Left kidney (tissue), 2 donors: ENCODE data around the gene EPHB2. TPM values are rescaled to one million over a fixed set of nuclear protein-coding genes. Genes with fewer than 3 reads are reported as not detected.
"Not testable (repeated sequence)": the region's sequence is repeated elsewhere in the genome, so short reads cannot be mapped to it uniquely, and the experiment has no call there.

Source experiments
- DNase-seq: peaks from one replicate; pipeline ENCODE4 v3.0.0-alpha.2; 2013
- polyA plus RNA-seq: library from polyadenylated mRNA; unstranded; fragments of 120-200 nt; gene quantifications from one replicate; pipeline ENCODE4 v1.2.1, GENCODE V29; 2013; ENCODE audit not compliant: insufficient read length

EPHB2 gene
- polyA plus RNA-seq, 1 donor: 11.5 TPM

- DNase-seq: no peak
Measured at GRCh38 chr1:22817462-22817861, 106.8 kb downstream of the EPHB2 start.

DNA sequence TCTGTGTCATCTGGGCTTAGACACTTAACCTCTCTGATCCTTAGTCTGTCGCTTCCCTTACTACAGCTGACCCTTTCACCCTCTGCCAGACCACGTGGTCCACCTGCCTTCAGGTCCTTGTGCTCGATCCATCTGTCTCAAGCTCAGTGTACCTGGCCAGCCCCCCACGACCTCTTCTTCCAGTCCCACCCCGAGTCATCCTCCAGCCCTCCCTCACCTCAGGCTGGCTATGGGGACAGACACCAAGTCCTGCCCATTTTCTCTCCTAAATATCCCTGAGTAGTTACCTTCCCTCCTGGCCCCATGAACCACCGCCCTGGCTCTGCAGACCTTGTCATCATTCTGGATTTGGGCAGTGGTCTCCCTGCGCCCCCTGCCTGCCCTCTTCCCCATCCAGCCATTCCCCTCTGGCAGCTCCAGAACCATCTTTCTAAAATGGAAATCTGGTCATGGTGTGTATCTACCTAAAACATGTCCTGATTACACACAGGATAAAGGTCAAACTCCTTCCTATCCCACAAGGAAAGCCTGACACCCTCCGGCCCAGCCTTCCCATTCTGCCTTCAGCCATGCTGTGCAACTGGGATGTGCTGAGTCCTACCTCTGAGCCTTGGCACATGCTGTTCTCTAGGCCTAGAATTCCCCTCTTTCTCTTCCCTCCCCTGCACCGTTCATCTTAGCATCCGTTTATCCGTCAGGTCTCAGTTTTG, 107.6 kb downstream of the EPHB2 start:
- no peak for DNase-seq

DNA sequence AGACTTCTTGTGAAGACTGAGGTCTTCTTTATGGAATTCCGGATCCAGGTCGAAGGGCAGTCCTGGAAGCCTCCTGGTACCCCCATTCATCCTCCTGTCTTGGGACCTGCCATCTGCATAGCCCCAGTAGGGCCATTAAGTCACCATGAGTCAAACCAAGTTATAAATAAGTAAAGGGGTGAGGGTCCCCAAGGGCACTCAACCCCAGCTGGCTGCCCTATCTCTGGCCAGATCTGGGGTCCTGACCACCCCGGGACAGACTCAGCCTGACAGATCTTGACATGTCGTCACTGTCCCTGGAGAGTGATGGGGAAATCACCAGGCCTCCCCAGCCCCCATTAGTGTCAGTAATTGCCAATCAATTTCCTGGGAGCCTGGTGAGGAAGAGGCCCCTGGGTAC, 108.7 kb downstream of the EPHB2 start:
- no peak for DNase-seq

- DNase-seq: no peak
Measured at GRCh38 chr1:22821027-22821426, 110.4 kb downstream of the EPHB2 start.

DNA sequence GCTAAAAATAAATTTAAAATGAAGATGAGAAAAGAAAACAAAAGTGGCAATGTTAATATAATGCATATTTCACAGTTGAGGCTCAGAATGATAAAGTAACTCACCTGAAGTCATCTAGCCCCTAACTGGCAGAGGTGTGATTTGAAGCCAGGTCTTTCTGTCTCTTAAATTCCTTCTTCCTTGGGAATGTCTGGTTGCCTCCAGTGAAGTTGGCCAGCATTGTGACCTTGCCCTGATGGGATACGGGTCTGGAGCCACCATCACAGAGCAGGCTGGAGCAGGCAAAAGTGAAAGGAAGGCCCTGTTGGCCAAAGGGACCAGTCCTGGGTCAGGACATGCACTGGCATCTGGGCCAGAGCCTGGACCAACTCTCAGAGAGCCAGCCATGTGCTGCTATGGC, 111.7 kb downstream of the EPHB2 start:
- no peak for DNase-seq

- DNase-seq: no peak
Measured at GRCh38 chr1:22824466-22824865, 113.8 kb downstream of the EPHB2 start.

DNA sequence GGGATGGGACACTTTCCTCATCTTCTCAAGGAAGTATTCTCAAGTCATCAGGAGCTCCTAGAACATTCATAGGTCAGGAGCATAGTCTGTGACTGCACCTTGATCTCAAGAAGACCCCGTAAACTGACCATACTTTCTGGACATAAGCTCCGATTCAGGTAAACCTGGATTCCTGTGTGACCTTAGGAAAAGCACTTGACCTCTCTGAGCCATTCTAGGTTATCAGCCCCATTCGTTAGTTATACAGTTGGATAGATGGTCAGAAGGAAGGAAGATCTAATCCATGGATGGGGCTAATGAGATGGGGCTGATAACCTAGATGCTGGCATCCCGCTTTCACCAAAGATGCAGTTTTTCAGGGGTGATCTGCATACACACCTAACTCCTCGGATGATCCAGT, 114.3 kb downstream of the EPHB2 start:
- no peak for DNase-seq

- DNase-seq: no peak
Measured at GRCh38 chr1:22825486-22826189, 115.0 kb downstream of the EPHB2 start.

- DNase-seq: peak; percentile 77
Measured at GRCh38 chr1:22826604-22827580, 116.3 kb downstream of the EPHB2 start.

DNA sequence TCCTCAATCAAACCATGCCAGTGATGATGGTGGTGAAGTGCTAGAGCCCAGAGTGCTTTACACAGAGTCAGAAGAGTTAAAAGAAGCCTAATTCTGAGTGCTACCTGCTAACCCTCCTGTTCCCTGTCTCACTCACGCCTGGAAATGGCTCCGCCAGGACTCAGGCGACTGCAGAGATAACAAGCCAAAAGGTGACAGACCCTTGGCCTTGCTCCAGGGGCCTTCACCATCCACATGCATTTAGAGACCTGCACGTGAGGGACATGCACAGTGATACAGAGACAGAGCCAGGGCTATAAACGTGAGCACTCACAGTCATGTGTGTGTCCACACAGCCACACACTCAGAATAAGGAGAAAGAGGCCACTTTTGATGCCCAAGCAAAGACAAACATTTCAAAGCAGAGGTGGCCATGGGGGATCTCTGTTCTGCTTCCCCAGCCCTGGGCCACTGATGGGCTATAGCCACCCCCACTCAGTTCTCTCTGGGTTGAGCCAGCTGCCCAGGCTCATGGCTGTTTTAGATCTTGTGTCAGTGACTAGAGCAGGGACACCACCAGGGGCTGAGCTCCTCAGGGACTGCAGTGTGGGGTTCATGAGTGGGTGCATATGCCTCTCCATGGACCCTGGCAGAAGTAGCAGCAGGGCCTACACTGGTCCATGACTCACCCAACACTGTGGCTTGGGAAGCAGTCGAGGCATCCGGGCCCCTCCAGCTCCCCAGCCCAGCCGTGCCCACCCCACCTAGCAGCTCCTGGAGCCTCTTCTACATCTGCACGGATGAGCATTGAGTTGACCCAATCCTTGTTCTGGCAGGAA, 117.2 kb downstream of the EPHB2 start:
- no peak for DNase-seq

DNA sequence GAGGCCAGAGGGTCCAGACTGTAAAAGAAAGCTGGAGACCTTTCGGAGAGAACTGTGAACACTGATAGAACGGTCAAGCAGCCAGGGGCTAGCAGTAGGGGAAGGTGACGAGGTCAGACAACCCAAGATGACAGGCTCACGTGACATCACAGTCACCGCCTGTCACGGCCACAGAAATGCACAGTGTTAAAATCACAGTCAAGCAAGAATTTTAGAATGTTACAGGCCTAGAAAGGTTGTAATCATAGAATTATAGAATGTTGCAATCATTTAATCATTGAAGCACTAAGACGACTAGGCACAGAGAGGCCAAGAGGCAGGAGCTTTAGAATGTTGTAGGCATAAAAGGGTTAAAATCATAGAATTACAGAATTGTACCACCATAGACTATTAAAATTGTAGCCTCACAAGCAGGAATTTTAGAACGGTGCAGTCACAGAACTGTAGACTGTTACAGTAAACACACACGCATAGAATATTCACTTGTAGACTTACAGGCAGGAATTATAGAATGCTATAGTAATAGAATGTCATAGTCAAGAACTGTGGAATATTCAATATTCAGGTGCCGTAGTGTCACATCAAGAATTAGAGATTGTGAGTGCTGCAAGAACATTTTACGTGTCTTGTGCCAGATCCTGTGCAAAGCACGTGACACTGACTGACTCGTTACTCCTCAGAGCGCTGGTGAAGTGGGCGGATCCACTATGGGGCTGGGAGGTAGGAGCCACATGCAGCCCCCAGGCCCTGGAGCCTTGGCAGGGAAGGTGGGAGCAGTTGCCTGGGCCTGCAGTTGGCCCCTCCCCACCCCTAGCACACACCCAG, 118.1 kb downstream of the EPHB2 start:
- DNase-seq: no peak

GRCh38 chr1:22829309-22829989, 118.8 kb downstream of the EPHB2 start:
- DNase-seq: no peak

DNA sequence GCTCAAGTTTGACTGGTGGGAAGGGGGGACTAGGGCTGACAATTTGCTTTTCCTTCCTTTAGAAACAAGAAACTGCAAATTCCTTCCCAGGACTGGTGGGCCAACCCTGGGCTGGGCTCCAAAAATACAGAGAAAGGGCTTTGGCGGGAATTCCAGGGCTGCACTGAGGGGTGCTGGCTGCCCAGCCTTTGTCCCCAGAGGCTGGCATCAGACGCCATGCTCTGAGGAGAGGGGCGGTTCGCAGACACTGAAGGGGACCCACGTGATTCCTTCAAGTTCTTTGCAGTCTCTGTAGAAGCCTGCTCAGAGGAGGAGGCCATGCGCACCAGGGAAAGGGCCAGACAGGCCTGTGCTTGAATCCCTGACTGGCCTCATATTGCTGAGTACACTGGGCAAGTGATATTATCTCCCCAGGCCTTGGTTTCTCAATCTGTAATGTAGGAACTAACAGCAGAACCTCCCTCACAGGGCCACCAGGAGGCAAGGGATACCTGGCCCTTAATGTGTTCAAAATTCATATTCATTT, 119.5 kb downstream of the EPHB2 start:
- DNase-seq: no peak

DNA sequence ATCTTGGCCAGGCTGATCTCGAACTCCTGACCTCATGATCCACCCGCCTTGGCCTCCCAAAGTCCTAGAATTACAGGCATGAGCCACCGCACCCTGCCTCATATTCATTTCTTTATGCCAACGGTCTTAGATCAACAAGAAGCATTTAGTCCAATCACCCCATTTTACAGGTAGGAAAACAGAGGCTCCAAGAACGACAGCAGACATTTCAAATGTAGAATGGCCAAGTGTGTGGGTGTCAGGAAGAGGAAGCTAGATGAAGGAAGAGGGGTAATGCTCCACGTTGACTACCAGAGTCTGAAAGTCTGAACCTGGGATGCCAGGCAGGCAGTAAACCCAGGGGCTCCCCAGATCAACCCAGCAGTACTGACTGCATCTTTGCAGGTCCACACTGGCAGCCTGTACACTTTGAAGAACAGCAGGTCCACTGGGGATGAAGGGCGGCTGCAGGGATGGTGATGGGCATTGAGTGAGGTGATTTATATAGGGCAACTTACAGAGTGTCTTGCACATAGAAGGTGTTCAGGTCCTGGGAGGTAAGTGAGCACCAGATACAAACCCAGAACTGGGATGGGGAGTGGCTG, 120.2 kb downstream of the EPHB2 start:
- DNase-seq: no peak

GRCh38 chr1:22831729-22832413, 121.2 kb downstream of the EPHB2 start:
- no peak for DNase-seq

- DNase-seq: no peak
Measured at GRCh38 chr1:22832414-22832786, 121.8 kb downstream of the EPHB2 start.

- DNase-seq: no peak
Measured at GRCh38 chr1:22833699-22834098, 123.1 kb downstream of the EPHB2 start.

DNA sequence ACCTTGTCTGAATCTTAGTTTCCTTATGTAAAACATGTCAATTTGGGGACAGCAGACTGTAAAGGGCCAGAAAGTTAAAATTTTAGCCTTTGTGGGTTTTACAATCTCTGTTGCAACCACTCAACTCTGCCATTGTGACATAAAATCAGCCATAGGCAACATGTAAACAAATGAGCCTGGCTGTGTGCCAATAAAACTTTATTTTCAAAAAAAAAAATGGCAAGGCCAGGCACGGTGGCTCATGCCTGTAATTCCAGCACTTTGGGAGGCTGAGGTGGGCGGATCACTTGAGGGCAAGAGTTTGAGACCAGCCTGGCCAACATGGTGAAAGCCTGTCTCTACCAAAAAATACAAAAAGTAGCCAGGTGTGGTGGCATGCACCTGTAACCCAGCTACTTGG, 123.8 kb downstream of the EPHB2 start:
- DNase-seq: not testable (repeated sequence)
